HEK293 (cell line): ENCODE results near the gene ARHGAP32.

Experiments
- CTCF ChIA-PET: fragments of 350-600 bp; formaldehyde crosslinking; extraction: SDS; loops from one replicate; lab custom pipeline; 2021; ENCODE audit warnings: antibody characterized with exemption; lab: Yijun Ruan, JAX
- POLR2A ChIA-PET: fragments of 300-600 bp; formaldehyde crosslinking; extraction: SDS; loops from one replicate; lab custom pipeline; 2020; ENCODE audit warnings: antibody characterized with exemption, inconsistent platforms; lab: Yijun Ruan, JAX
- H3K27ac ChIP-seq: fragments of 200-500 bp; sonication (Bioruptor generic); 2 replicates; pipeline ENCODE4 v1.5.1; 2014; ENCODE audit warnings: low read depth, low read length, control low read depth, inconsistent platforms; ENCODE audit errors: extremely low read depth
- H3K36me3 ChIP-seq, 2 experiments: fragments of 200-500 bp in 1 of 2; sonication (Bioruptor generic) in 1 of 2; 1 replicate in 1 of 2; 2 replicates in 1 of 2; pipeline ENCODE4 v1.5.1; 2014 to 2017; ENCODE audit warnings: inconsistent platforms in 2 of 2, low read length in 2 of 2; ENCODE audit not compliant: control insufficient read depth in 2 of 2, insufficient read depth in 1 of 2
- H3K4me1 ChIP-seq: fragments of 200-500 bp; sonication (Bioruptor generic); 2 replicates; pipeline ENCODE4 v1.5.1; 2014; ENCODE audit warnings: mild to moderate bottlenecking, low read length, inconsistent platforms; ENCODE audit not compliant: control insufficient read depth, insufficient read depth
- H3K4me3 ChIP-seq: 2 replicates; pipeline ENCODE4 v1.5.1; 2011; ENCODE audit warnings: low read depth, mild to moderate bottlenecking, control low read depth, low read length, moderate library complexity
- H3K9me3 ChIP-seq: fragments of 200-500 bp; sonication (Bioruptor generic); 2 replicates; pipeline ENCODE4 v1.5.1; 2014; ENCODE audit warnings: low read depth, low read length, inconsistent platforms; ENCODE audit not compliant: control insufficient read depth, insufficient read depth
- PRDM6 ChIP-seq: fragments of 450-650 bp; formaldehyde crosslinking; IDR thresholded peaks from 2 replicates; pipeline ENCODE4 v1.5.1; 2017; ENCODE audit warnings: missing biosample characterization, missing genetic modification characterization
- SCRT2 ChIP-seq: fragments of 450-650 bp; formaldehyde crosslinking; IDR thresholded peaks from 2 replicates; pipeline ENCODE4 v1.5.1; 2016; ENCODE audit warnings: missing biosample characterization, missing genetic modification characterization
- ZBTB44 ChIP-seq: fragments of 450-650 bp; IDR thresholded peaks from 2 replicates; pipeline ENCODE4 v1.5.1; 2018; ENCODE audit warnings: missing biosample characterization, mild to moderate bottlenecking, missing genetic modification characterization
- ZBTB48 ChIP-seq: fragments of 450-650 bp; formaldehyde crosslinking; IDR thresholded peaks from 2 replicates; pipeline ENCODE4 v1.5.1; 2016; ENCODE audit warnings: missing biosample characterization, missing genetic modification characterization
- ZBTB8A ChIP-seq: fragments of 450-650 bp; formaldehyde crosslinking; IDR thresholded peaks from 2 replicates; pipeline ENCODE4 v1.5.1; 2016; ENCODE audit warnings: missing biosample characterization, missing genetic modification characterization
- ZNF239 ChIP-seq: fragments of 450-650 bp; formaldehyde crosslinking; IDR thresholded peaks from 2 replicates; pipeline ENCODE4 v1.5.1; 2016; ENCODE audit warnings: missing biosample characterization, missing genetic modification characterization
- ZNF24 ChIP-seq: fragments of 450-650 bp; formaldehyde crosslinking; IDR thresholded peaks from 2 replicates; pipeline ENCODE4 v1.5.1; 2016; ENCODE audit warnings: missing biosample characterization, missing genetic modification characterization
- ZNF248 ChIP-seq: fragments of 450-650 bp; formaldehyde crosslinking; IDR thresholded peaks from 2 replicates; pipeline ENCODE4 v1.5.1; 2017; ENCODE audit warnings: missing biosample characterization, missing genetic modification characterization
- ZNF350 ChIP-seq: fragments of 450-650 bp; formaldehyde crosslinking; IDR thresholded peaks from 2 replicates; pipeline ENCODE4 v1.5.0; 2017; ENCODE audit warnings: missing biosample characterization, mild to moderate bottlenecking, missing genetic modification characterization
- ZNF391 ChIP-seq: fragments of 450-650 bp; formaldehyde crosslinking; IDR thresholded peaks from 2 replicates; pipeline ENCODE4 v1.5.1; 2016; ENCODE audit warnings: low read depth, missing biosample characterization, missing genetic modification characterization, borderline replicate concordance
- ZNF423 ChIP-seq: fragments of 450-650 bp; formaldehyde crosslinking; IDR thresholded peaks from 2 replicates; pipeline ENCODE4 v1.5.1; 2016; ENCODE audit warnings: missing biosample characterization, missing genetic modification characterization
- ZNF48 ChIP-seq: fragments of 450-650 bp; formaldehyde crosslinking; IDR thresholded peaks from 2 replicates; pipeline ENCODE4 v1.5.1; 2016; ENCODE audit warnings: missing biosample characterization, missing genetic modification characterization
- ZNF501 ChIP-seq: fragments of 450-650 bp; formaldehyde crosslinking; IDR thresholded peaks from 2 replicates; pipeline ENCODE4 v1.5.1; 2016; ENCODE audit warnings: missing biosample characterization, missing genetic modification characterization
- ZNF785 ChIP-seq: fragments of 450-650 bp; formaldehyde crosslinking; IDR thresholded peaks from 2 replicates; pipeline ENCODE4 v1.5.1; 2016; ENCODE audit warnings: missing biosample characterization, missing genetic modification characterization
- TF ChIP-seq, protein P1 (sequence below): fragments of 450-650 bp; formaldehyde crosslinking; IDR thresholded peaks from 2 replicates; pipeline ENCODE4 v1.5.1; 2016; ENCODE audit warnings: missing biosample characterization, missing genetic modification characterization
- TF ChIP-seq, protein P2 (sequence below): fragments of 450-650 bp; IDR thresholded peaks from 2 replicates; pipeline ENCODE4 v1.5.1; 2018; ENCODE audit warnings: missing biosample characterization, missing genetic modification characterization
- TF ChIP-seq, protein P3 (sequence below): IDR thresholded peaks from 2 replicates; pipeline ENCODE4 v1.6.1; 2011; ENCODE audit warnings: mild to moderate bottlenecking, low read depth, low read length, borderline replicate concordance
- TF ChIP-seq, protein P4 (sequence below): fragments of 450-650 bp; formaldehyde crosslinking; IDR thresholded peaks from 2 replicates; pipeline ENCODE4 v1.5.1; 2017; ENCODE audit warnings: missing biosample characterization, missing genetic modification characterization

ARHGAP32 gene

DNA sequence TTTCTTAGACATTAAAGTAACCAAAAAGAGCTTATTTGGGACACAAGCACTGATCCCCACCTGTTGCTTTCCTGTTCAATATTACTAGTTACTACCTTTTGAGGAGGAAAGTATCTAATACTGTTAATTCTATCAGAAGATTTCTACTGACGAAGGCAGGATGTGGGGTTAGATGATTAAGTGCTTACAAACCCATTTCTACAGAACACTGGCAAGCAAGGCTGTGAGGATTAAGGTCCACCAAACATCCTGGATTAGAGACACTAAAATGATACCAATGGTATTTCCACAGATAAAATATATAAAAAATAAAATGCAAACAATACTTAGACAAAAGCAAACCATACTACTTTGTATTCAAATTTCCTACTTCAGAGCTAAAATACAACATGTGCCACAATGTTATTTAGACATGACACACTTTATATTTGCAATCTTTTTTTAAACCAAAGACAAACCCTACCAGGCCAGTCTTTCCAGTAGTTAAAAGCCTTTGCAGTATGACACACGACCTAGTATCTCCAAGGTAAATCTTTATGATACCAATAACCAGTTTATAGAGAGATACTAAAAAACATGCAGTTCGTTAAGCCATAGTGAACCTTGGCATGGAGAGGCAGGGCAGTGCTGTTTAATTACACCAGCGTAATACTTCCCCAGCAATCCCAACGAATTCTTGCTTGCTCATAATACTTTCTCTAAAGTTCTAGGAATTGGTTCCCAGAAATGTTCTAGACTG, 178.2 kb downstream of the ARHGAP32 start:
- Histone ChIP-seq H3K9me3 (no peaks in the 10 kb centered on the region), H3K4me1 (no peaks in the 10 kb centered on the region), H3K4me3 (no peak overlapping the region), H3K27ac (no peak overlapping the region), H3K36me3 (no peaks in the 10 kb centered on the region)
- CTCF ChIA-PET: interaction anchor here (0.8 to 1.0 kb wide), 2 partner anchors 9 to 21 kb away, joined by 3 to 4 read pairs; no protein-coding TSS in a partner anchor
- POLR2A ChIA-PET: no interaction called here
- TF ChIP-seq, protein P1, sequence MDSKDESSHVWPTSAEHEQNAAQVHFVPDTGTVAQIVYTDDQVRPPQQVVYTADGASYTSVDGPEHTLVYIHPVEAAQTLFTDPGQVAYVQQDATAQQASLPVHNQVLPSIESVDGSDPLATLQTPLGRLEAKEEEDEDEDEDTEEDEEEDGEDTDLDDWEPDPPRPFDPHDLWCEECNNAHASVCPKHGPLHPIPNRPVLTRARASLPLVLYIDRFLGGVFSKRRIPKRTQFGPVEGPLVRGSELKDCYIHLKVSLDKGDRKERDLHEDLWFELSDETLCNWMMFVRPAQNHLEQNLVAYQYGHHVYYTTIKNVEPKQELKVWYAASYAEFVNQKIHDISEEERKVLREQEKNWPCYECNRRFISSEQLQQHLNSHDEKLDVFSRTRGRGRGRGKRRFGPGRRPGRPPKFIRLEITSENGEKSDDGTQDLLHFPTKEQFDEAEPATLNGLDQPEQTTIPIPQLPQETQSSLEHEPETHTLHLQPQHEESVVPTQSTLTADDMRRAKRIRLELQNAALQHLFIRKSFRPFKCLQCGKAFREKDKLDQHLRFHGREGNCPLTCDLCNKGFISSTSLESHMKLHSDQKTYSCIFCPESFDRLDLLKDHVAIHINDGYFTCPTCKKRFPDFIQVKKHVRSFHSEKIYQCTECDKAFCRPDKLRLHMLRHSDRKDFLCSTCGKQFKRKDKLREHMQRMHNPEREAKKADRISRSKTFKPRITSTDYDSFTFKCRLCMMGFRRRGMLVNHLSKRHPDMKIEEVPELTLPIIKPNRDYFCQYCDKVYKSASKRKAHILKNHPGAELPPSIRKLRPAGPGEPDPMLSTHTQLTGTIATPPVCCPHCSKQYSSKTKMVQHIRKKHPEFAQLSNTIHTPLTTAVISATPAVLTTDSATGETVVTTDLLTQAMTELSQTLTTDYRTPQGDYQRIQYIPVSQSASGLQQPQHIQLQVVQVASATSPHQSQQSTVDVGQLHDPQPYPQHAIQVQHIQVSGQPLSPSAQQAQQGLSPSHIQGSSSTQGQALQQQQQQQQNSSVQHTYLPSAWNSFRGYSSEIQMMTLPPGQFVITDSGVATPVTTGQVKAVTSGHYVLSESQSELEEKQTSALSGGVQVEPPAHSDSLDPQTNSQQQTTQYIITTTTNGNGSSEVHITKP (tag by site-specific recombination): no peak
- no peak for TF ChIP-seq ZNF48 (tag by site-specific recombination)
- TF ChIP-seq, protein P2, sequence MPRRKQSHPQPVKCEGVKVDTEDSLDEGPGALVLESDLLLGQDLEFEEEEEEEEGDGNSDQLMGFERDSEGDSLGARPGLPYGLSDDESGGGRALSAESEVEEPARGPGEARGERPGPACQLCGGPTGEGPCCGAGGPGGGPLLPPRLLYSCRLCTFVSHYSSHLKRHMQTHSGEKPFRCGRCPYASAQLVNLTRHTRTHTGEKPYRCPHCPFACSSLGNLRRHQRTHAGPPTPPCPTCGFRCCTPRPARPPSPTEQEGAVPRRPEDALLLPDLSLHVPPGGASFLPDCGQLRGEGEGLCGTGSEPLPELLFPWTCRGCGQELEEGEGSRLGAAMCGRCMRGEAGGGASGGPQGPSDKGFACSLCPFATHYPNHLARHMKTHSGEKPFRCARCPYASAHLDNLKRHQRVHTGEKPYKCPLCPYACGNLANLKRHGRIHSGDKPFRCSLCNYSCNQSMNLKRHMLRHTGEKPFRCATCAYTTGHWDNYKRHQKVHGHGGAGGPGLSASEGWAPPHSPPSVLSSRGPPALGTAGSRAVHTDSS (tag by site-specific recombination): no peak
- TF ChIP-seq, protein P3, sequence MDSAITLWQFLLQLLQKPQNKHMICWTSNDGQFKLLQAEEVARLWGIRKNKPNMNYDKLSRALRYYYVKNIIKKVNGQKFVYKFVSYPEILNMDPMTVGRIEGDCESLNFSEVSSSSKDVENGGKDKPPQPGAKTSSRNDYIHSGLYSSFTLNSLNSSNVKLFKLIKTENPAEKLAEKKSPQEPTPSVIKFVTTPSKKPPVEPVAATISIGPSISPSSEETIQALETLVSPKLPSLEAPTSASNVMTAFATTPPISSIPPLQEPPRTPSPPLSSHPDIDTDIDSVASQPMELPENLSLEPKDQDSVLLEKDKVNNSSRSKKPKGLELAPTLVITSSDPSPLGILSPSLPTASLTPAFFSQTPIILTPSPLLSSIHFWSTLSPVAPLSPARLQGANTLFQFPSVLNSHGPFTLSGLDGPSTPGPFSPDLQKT: no peak
- TF ChIP-seq ZBTB44: no peak
- no peak for TF ChIP-seq ZNF501 (tag by site-specific recombination)
- TF ChIP-seq ZNF350: no peak
- TF ChIP-seq ZNF24 (tag by site-specific recombination): no peak
- TF ChIP-seq, protein P4, sequence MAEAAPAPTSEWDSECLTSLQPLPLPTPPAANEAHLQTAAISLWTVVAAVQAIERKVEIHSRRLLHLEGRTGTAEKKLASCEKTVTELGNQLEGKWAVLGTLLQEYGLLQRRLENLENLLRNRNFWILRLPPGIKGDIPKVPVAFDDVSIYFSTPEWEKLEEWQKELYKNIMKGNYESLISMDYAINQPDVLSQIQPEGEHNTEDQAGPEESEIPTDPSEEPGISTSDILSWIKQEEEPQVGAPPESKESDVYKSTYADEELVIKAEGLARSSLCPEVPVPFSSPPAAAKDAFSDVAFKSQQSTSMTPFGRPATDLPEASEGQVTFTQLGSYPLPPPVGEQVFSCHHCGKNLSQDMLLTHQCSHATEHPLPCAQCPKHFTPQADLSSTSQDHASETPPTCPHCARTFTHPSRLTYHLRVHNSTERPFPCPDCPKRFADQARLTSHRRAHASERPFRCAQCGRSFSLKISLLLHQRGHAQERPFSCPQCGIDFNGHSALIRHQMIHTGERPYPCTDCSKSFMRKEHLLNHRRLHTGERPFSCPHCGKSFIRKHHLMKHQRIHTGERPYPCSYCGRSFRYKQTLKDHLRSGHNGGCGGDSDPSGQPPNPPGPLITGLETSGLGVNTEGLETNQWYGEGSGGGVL (tag by site-specific recombination): no peak
- TF ChIP-seq SCRT2 (tag by site-specific recombination): no peak; the same call in 1 of the 2 replicates
- no peak for TF ChIP-seq ZNF239 (tag by site-specific recombination)
- no peak for TF ChIP-seq ZNF423 (tag by site-specific recombination)
- TF ChIP-seq ZBTB8A (tag by site-specific recombination): no peak
- TF ChIP-seq ZBTB48 (tag by site-specific recombination): no peak
- no peak for TF ChIP-seq ZNF248 (tag by site-specific recombination)
- TF ChIP-seq ZNF785: no peak
- no peak for TF ChIP-seq PRDM6 (tag by site-specific recombination)
- TF ChIP-seq ZNF391 (tag by site-specific recombination): no peak
